GDM1 (cell line): ENCODE results near the gene TNFRSF19.

Source experiments
- DNase-seq: peaks from one replicate; lab custom pipeline; 2025; lab: John Stamatoyannopoulos, UW

The TNFRSF19 gene

DNA sequence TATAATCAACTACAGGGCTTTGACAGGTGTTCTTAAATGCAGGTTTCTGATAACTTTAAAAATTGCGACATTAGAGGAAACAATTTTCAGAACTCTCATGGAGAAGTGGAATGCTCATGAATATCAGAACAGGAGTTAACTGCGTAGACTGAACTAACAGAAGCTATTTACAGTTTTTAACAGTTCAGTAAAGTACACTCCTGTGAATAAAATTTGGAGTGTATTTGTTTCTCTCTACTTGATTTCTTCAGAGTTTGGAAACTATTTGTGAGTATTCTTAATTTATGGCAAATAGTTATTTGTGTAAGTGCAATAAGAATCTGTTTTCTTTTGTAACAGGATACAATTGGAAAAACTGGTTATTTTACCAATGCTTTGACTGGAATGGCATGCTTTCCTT lies 114.4 kb downstream of the TNFRSF19 start:
- DNase-seq, result no peak

DNA sequence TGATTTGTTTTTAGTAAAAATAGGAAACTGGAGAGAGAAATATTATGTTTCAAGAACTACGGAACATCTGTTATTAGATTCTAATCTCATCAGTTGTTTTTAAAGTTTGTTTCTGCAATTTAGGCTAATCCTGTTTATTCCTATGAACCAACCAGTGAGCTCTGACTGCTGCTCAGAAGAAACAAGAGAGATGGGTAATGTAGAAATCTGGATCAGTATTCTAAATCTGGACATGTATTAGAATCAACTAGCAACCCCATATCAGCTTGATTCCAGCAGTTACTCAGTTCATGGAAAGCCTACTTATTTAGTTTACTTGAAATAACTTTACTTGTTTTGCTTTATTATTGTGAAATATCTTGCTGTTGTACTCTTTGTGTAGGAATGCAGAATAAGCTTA lies 115.2 kb downstream of the TNFRSF19 start:
- DNase-seq, result no peak

DNA sequence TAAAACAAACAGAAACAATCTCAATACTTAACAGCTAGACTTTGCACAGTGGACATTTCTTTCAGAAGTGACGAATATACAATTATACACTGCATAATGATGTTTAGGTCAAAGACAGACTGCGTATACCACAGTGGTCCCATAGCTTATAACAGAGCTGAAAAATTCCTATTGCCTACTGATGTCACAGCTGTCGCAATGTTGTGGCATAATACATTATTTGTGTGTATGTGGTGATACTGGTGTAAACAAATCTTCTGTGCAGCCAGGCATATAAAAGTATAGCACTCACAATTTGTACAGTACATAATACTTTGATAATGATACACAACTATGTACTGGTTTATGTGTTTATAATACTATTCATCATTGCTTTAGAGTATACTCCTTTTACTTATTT lies 116.7 kb downstream of the TNFRSF19 start:
- DNase-seq, result no peak

DNA sequence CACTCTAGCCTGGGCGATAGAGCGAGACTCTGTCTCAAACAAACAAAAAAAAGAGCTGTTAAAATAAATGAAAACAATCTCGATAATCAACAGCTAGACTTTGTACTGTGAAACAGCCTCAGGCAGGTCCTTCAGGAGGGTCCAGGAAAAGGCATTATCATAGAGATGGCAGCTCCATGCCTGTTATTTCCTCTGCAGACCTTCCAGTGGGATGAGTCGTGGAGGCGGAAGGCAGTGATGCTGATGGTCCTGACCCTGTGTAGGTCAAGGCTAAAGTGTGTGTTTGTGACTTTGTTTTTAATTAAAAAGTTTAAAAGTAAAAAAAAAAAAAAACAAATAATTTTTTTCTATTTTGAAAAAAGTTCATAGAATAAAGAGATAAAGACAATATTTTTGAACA lies 117.4 kb downstream of the TNFRSF19 start:
- DNase-seq, result no peak

DNA sequence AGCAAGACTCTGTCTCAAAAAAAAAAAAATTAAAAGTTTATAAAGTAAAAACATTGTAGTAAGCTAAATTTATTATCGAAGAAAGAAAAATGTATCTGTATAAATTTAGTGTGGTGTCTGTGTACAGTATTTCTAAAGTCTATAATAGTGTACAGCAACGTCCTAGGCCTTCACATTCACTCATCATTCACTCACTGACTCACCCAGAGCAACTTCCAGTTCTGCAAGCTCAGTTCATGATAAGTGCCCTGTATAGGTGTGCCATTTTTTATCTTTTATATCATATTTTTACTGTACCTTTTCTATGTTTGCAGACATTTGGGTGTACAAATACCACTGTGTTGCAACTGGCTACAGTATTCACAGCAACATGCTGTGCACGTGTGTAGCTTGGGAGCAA lies 118.1 kb downstream of the TNFRSF19 start:
- no peak for DNase-seq

DNA sequence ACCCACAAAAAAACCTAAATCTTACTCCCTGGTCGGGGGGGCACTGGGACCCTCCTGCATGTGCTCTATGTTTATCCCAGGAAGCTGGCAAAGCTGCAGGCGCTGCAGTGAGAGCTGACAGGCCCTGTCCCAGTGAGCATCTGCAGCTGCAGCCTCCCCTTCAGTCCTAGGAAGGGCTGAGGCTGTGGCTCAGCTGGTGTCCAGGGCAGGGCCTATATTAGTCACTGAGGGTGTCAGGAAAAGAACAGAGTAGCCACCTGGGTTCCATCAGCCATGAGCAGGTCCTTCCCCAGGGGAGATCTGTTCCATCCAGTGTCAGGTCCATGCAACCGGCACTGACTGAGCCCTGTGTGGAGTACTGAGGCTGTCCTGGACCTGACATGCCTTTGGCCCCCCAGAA lies 120.5 kb downstream of the TNFRSF19 start:
- no peak for DNase-seq

DNA sequence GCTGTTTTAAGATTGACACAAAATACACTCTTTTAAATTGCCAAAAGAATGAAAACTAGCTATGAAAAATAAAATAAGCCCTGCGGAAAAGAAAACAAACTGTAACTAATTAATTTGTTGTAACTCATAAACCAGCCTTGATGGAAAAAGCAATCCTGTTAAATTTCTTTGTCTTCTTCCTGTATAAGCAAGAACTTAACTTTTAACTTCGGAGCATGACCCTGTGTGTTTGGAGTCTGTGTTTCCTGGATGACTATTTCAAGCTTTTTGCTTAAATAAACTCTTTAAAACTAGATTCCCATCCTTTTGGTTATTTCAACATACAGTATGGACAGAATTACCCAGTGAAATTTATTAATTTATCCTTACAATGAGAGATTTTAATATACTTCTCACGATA lies 122.6 kb downstream of the TNFRSF19 start:
- no peak for DNase-seq

DNA sequence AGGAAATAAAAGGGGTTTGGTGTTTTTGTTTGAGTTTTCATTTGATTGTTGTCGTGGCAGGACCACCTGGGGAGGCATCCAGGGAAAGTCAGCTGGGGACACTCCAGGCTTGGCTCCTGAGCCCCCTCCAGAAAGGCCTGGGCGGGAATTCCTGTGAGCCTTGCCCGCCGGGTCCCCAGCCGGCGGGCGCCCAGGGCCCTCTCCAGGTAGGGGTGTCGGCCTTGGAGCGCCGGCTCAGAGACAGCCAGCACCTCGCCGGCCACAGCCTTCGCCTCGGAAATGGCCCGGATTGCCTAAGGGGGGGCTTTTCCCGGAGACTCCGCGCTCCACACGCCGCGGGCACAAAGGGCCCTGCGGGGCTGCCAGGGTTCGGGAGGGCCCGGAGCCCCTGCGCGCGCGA lies 125.0 kb downstream of the TNFRSF19 start:
- no peak for DNase-seq

DNA sequence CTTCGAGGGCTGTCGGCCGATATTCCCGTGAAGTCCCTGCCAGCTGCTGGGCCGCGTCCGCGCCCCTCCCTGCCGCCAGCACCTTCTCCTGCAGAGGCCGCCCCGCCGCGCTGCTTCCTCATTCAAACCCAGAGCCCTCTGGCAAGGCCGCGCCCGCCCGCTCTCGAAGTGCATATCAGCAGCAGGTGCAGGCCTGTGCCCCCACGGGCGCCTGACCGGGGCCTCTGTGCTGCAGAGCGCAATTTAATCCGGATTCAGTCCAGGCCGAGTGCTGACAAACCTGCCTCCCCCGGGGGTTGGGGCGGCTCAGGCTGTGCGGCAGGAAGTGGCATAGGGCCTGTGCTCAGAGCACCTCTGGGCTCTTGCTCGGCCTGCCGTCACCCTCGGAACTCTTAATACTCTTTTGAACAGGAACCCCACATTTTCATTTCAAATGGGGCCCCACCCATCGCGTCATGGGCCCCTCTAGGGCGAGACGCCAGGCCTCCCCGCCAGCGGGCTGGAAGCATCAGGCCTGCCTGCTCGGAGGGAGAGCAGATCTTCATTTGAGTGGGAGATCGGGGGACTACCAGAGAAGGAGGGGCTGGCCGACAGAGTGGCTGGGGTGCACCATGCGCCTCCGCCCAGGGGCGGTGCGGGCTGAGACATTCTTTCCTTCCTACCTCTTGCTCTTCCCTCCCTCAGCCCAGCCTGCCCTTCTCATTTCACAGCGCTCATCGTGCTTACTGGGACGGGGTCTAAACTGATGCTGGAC lies 125.7 kb downstream of the TNFRSF19 start:
- no peak for DNase-seq

DNA sequence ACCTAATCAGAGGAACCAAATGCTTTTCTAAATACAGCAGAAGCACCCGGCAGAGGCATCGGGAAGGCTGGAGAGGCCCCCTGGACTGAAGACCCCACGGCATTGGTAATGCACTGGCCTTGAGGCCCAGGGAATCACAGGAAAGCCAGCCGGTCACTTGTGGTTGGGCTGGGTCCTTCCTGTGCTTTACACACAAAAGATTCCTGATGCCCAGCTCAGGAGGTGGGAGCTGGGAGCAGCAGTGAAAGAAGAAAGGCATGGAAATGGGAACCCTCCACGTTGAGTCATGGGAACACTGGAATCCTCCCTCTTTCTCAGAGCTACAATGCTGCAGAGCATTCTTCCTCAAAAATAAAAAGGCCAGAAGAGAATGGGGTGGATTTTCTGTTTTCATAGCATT lies 126.4 kb downstream of the TNFRSF19 start:
- DNase-seq, result no peak

DNA sequence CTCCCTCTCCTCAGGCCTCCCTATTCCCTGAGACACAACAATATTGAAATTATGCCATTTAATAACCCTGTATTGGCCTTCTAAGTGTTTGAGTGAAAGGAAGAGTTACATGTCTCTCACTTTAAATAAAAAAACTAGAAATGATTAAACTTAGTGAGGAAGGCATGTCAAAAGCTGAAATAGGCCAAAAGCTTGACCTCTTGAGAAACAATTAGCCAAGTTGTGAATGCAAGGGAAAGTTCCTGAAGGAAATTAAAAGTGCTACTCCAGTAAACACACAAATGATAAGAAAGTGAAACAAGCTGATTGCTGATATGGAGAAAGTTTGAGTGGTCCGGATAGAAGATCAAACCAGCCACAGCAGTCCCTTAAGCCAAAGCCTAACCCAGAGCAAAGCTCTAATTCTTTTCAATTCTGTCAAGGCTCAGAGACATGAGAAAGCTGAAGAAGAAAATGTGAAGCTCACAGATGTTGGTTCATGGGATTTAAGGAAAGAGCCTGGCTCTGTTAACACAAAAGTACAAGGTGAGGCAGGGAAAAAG lies 127.6 kb downstream of the TNFRSF19 start:
- DNase-seq, result no peak

DNA sequence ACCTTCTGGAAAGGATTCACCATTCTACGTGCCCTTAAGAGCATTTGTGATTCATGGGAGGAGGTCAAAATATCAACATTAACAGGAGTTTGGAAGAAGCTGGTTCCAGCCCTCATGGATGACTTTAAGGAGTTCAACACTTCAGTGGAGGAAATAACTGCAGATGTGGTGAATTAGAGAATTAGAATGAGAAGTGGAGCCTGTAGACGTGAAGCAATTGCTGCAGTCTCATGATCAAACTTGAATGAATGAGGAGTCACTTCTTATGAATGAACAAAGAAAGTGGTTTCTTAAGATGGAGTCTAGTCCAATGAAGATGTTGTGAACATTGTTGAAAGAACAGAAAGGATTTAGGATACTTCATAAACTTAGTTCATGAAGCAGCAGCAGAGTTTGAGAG lies 129.1 kb downstream of the TNFRSF19 start:
- DNase-seq, result no peak

DNA sequence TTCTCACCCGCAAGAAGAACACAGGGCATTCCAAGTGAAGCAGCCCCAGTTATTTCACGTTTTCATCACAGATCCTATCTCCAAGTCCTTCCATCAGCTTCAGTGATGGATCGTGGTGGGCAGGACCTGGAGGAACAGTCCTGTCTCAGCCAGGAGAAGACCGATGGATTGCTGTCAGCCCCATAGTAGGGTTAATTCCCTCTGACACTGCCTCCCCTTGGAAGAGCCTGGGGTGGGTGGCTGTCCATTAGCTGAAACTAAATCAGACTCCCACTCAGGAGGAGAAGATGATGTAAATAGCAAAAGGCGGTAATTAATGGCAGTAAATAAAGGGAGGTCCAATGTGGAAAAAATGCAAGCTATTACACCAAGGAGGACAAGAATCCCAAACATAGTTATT lies 131.0 kb downstream of the TNFRSF19 start:
- no peak for DNase-seq

DNA sequence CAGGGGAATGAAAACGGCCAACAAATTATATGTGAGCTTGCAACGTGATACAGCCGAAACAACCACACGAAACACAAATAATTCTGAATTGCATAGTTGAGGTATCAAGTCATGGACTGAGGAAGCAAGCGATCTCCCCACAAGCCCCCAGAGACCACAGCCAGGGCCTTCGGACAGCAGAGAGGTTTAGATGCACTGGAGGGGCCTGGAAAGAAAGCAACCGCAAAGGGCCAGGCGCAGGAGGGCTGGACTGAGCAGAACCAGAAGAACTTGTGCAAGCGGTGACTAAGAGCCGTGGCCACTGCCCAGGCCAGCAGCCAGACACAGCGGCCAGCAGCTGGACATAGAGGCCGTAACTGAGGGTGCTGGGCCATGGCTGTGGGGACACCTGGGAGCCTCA lies 131.4 kb downstream of the TNFRSF19 start:
- no peak for DNase-seq

DNA sequence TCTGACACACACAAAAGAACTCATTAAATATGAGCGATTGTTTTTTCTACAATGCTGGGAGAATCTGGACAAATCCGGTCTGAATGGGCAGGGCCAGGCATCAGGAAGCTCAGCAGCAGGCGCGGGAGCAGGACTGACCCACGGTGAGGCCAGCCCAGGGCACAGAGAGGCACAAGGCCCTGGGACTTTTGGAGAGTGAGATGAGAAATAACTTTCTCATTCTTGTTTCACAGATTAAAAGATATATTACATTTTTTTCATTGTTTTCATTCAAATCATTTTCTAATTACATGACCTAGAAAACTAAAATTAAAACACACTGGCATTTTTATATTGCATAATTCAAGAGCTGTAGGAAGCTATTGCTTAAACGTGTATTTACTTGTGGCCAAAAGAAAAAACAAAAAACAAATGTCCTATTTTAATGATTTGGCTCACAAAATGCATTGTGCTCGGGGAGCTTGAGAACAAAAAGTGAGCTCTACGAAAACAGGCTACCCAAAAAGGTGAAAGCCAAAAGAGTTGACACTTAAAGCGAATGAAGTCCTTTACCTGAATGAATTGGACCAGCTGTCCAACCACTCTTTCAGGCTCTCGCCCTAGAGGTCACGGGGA lies 133.1 kb downstream of the TNFRSF19 start:
- DNase-seq, result no peak

DNA sequence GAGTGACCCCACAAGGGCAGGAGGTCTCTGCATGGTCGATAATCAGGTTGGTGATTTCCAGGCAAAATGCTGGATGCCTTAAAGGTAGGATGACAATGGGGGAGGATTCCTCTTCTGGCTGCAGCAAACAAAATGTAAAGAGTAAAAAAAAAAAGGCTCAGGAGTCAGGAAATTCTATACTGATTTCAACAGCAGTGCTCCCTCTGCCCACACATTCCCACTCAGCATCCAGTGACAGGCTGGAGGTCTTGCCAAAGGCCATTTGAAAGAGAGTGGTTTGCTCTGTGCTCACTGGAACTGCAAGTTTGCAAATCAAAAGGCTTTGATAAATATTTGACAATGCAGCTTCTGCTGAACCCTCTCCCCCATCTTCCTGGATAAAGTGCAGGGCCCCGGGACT lies 135.4 kb downstream of the TNFRSF19 start:
- DNase-seq, result no peak

DNA sequence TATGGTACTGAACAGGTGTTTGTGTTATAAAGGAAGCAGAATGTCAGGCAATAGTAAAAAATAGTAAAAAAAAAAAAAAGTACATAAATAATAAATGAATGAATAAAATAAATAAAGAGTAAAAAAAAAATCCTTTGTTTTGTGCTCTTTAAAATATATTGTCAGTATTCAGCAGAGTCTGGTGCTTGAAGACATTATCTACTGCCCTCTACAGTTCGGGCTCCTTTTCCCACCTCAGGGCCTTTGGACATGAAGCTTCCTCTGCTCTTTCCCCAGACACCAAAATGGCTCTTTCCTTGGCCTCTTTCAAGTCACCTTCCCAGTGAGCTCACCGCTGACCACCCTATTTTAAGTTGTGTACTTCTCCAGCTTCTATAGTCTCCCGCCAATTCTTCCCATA lies 137.5 kb downstream of the TNFRSF19 start:
- no peak for DNase-seq

DNA sequence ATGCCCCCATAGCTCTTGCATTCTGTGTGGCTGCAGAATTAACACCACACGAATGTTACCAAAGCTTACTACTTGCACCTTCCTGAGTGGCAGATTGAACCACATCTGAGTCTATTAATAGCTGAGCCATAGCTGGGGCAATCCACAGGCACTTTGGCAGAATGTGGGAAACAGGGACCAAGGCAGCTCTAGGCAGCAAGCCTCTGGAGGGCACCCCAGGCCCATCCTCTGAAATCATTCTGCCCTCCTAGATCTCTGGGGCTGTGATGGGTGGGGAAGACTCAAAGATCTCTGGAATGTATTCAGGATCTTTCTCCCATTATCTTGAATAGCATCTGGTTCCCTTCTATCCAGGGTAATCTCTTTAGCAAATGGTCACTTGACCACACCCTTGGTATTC lies 139.3 kb downstream of the TNFRSF19 start:
- no peak for DNase-seq

DNA sequence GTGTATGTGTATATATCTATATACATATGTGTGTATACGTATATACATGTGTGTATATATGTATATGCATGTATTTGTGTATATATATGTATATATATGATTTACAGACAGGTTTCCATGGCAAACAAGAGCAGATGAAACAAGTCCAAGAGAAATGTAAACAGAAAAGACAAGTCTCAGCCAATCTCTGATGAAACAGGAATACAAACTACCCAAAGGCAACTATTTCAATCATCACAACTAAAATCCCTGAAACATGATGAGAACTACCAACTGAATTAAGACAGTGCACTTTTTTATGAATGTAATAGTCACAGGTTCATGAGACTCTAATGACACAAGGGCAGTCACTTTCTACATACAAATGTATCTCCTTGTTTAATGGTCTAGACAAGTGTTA lies 140.2 kb downstream of the TNFRSF19 start:
- DNase-seq, result no peak

DNA sequence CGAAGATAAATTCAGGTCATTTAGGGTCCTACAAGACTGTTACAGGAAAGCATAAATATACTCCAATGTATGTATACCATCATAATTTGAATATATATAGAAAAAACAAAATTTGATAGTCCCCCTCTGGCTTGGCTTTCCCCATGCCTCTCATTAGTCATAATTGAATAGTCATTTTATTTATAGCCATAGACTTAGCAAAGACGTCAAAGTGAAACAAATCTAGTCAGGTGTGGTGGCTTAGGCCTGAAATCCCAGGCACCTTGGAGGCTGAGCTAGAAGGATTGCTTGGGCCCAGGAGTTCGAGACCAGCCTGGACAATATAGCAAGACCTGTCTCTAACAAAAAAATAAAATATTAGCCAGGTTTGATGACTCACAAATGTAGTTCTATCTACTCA lies 141.1 kb downstream of the TNFRSF19 start:
- DNase-seq, result no peak

DNA sequence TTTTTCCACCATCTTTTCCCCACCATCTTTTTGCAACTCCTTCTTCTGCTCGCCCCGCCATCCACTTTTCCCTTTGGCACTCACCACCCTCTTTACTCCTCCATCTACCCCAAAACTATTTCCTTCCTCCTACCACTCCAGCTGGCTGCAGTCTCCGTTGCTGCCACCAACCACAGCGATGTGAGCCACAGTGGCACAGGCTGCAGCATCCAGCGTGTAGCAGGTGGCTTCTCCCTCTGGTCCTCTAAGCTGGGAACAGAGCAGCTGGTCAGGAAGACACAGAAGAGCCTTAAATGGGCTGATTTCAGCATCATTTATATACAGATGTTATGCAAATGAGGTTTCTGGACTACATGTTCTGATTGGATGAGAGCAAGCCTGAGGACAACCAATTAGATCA lies 144.5 kb downstream of the TNFRSF19 start:
- DNase-seq, result no peak

DNA sequence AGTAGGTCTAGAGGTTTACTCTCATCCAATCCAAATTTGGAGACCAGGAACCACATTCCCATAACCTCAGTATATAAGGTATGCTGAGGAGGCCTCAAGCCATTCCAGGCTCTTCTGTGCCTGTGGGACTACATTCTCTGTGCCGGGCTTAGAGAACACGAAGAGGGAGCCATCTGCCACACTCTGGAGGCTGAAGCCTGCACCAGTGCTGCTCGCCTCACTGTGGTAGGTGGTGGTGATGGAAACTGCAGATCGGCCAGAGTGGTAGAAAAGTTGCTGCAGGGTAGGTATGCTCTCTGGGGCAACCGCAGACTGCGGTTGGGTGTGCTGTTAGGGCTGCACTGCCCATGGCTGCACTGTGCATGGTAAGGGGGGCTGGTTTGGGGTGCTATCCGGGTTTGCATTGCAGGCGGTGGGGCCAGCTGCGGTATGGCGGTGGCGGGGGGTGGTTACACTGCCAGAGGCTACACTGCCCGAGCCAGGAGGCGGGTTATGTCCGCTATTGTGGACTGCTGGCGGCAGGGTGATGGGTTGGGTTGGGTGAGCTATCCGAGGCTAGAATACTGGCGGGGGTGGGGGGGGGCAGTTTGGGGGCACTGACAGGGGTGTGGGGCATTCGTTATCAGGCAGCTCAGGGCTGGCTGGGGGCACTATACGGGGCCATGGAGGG lies 145.0 kb downstream of the TNFRSF19 start:
- DNase-seq, result no peak

DNA sequence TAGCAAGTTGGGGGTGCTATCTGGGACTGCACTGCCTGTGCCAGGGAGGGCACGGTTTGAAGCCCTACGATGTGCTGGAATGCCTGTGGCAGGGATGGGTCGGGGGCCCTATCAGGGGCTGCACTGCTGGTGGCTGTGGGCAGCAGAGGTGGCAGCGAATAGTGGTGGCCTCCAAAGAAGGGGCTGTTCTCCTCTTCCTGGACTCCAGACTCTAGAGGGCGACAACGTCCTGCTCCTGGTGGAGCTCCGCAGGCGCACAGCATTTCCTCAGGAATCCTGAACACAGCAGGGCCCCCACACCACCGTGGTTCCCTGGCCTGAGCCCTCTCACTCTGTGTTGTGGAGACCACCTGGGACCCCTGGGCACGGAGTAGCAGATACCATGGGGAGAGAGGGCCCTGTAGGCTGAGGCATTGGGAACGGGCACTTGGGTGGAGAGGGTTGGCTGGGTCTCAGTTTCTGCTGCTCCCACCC lies 145.6 kb downstream of the TNFRSF19 start:
- no peak for DNase-seq
